Measurements from ENCODE around the gene CCDC92. TPM values are rescaled to one million over a fixed set of nuclear protein-coding genes. Genes with fewer than 3 reads are reported as not detected.

The CCDC92 gene
- total and polyA plus RNA-seq, 2 of the 13 experiments (the other 11 are each of a cell fraction or from before 2014, with no cell fraction given), result 5.4 to 14.7 TPM

- TF ChIP-seq ZNF720 (CRISPR knock-in tag; IDR thresholded peaks at IDR 0.05) (no peak), ZNF574 (CRISPR knock-in tag; IDR thresholded peaks at IDR 0.05) (no peak), ZBTB40 (IDR thresholded peaks at IDR 0.05) (no peak), ZBTB40 (CRISPR knock-in tag; IDR thresholded peaks at IDR 0.05) (no peak), PHF5A (CRISPR knock-in tag; IDR thresholded peaks at IDR 0.05; ENCODE audit: low read depth, unreplicated experiment) (no peak), PHB2 (IDR thresholded peaks at IDR 0.05; ENCODE audit: partially characterized antibody) (no peak), ZNF597 (CRISPR knock-in tag; IDR thresholded peaks at IDR 0.05) (no peak)
These were observed 29.6 kb downstream of the CCDC92 start (continued) for GRCh38 chr12:123942911-123943648.

Measured in HepG2 (cell line).